IPS-NIHi7 (cell line): Measurements from ENCODE around the gene LINGO1.

Source experiments
- DNase-seq: peaks from one replicate; pipeline ENCODE4 v3.0.0; 2012; ENCODE audit warnings: mixed read lengths; ENCODE audit errors: extremely low spot score

Gene LINGO1

GRCh38 chr15:77632534-77633133 lies at the start of gene LINGO1:
LINGO1 (minus strand) TSS chr15:77632912; CDS start chr15:77632315, 597 bp downstream.
- DNase-seq = peak; percentile 50

DNA sequence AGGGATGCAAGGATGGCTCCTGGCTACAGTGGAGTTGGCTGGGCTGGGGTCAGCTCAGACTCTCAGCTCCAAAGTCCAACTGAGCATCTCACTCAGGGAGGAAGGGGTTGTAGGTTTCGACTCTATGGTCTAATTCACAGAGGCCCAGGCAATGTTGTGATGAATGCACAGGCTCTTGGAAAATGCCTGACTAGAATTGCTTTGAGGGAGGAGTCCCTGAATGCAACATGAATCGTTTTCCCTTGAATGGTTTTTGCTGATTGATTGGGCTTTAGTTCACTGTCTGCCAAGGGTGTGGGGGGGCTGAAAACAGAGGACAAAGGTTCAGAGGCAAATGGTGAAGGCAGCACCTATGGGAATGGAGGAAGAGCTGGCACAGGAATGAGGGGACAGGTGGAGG lies 48.6 kb upstream of the LINGO1 start:
- no peak for DNase-seq

DNA sequence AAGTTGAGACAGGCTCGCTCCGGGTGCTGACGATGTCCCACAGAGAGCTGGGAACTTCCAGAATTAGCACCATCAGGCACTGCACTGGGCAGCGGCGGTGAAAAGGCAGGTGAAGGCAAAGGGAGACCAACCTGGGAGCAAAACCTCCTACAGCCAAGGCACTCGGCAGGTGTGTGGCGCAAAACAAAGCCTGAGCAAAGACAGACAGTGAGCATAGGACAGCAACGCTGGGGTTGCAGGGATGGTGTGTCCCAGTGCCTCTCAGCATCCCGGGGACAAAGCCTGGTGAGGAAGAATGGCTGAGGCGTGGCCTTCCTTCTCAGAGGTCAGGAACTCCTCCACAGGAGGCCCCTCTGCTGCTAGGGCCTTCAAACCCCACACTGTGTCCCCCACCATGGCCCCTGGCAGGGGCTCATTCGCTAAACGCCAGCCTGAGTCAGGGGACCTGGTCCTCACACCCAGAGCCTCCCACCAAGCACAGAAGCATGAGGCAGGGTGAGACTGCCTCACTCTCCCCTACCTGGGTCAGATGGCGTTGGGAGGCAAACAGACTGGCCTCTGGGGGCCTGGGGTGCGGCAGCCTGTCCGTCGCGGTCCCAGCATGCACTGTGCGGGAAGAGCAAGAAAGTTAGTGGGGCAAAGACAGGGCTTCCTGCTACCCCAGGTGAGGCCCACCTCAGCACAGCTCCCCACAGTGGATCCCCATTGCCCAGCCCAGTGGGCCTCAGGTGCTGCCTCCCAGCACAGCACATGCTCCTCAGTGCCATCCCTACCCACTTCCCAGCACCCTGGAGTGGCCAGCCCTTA lies 44.1 kb upstream of the LINGO1 start:
- DNase-seq = no peak

- DNase-seq = no peak
These were observed 43.2 kb upstream of the LINGO1 start for GRCh38 chr15:77675806-77676415.

GRCh38 chr15:77674327-77674726 lies 41.6 kb upstream of the LINGO1 start:
- DNase-seq = no peak

- DNase-seq = no peak
These were observed 41.2 kb upstream of the LINGO1 start for GRCh38 chr15:77673866-77674265.

- DNase-seq = no peak
These were observed 39.4 kb upstream of the LINGO1 start for GRCh38 chr15:77672135-77672534.

DNA sequence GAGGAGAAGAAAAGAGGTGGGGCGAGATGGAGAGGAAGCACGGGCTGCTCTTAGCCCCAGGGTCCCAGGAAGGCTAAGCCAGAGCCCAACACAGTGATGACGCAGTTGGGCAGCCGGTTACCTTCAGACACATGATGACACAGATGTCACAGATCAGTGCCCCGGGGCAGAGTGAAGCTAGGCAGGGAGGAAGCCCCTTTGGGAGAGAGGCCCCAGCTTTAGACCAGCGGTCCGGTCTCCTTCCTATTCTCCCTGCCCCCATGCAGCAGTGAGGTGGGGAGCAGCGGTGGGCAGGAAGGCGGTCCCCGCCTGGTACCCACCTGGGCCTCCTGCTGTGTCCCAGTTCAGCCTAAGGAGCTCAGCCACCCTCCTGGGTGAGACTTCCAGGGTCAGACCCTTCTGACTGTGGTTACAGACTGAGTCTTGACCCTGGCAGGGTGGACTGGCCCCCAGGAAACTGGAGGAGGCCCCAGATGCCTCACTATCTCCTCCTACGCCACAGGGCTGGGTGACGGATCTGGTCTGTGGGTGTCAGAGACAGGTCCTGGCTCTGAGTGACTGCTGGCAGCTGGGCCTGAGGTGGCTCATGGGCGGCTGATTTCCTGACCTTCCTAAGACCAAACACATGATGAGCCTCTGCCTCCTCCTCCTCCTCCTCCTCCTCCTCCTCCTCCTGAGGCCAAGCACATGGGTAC lies 38.8 kb upstream of the LINGO1 start:
- no peak for DNase-seq

- no peak for DNase-seq
These were observed 38.0 kb upstream of the LINGO1 start for GRCh38 chr15:77670558-77671361.

DNA sequence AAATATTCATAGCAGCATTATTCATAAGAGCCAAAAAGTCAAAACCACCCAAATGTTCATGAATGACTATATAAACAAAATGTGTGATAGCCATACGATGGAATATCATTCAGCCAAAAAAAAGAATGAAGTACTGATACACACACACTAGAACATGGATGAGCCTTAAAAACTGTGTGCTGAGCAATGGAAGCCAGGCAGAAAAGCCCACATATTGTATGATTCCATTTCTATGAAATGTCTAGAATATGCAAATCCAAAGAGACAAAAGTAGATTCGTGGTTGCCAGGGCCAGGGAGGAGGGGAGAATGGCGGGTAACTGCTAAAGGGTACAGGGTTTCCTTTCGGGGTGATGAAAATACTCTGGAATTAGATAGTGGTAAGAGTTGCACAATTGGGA lies 37.2 kb upstream of the LINGO1 start:
- DNase-seq = no peak

GRCh38 chr15:77667338-77668234 lies 34.9 kb upstream of the LINGO1 start:
- no peak for DNase-seq

GRCh38 chr15:77666296-77666660 lies 33.6 kb upstream of the LINGO1 start:
- DNase-seq = no peak

GRCh38 chr15:77665530-77666295 lies 33.0 kb upstream of the LINGO1 start:
- no peak for DNase-seq

DNA sequence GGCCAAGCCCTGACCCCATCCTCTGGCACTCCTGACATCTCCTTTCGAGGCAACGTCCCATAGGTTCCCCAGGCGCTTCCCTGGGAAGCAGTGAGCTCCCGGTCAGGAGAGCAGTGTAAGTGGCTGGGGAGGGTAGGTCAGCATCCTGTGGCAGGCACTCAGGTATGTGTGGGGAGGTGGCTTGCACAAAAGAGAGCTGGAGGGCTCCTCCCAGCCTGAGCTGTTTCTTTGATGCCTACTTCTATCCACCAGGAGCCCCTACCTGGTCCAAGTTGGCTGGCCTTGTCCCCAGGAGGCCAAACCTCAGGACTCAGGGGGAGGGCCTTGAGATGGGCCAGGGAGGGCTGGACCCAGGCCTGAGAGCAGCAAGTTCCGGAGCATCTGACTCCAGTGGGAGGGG lies 31.7 kb upstream of the LINGO1 start:
- DNase-seq = no peak

- DNase-seq = no peak
These were observed 30.5 kb upstream of the LINGO1 start for GRCh38 chr15:77663256-77663655.

DNA sequence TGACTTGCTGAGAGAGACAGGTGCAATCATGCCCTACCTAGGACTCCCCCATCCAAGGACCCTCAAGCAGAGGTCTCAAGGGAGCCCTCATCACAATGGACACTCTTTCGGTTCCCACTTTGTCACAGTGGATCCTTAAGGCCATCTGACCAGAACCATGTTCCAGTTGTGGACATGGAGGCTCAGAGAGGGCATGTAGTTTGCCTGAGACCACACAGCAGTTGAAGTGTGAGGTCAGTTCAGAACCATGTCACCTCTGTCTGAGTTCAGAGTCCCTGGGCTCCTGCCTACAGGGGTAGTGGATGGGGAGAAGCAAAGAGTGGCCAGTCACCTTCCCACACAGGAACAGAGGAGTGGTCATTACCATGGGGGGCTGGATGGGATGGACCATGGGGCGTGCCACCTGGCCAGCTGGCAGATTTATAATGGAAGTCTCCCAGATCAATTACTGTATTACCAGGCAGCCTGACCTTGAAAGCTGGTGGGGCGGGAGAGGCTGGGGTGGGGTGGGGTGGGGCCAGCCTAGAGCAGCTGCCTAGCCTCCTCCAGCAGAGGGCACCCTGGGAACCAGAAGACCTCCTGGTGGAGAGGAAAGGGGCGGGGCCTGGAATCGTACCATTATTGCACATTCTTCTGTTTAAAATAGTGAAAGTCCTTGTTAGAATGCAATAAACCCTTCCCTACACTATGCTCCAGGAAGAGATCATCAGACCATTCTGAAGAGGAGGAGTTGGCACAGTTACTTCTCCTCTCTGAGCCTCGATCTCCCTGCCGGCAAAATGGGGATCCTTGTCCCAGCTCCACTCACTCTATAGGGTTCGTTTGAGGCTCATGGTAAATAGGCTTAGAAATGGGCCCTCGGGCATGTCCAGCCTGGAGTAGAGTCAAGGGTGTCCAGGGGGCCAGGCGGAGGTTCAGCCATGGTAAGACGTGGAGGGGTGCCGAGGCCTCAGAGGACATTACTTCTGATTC lies 26.9 kb upstream of the LINGO1 start:
- peak; percentile 92 for DNase-seq

DNA sequence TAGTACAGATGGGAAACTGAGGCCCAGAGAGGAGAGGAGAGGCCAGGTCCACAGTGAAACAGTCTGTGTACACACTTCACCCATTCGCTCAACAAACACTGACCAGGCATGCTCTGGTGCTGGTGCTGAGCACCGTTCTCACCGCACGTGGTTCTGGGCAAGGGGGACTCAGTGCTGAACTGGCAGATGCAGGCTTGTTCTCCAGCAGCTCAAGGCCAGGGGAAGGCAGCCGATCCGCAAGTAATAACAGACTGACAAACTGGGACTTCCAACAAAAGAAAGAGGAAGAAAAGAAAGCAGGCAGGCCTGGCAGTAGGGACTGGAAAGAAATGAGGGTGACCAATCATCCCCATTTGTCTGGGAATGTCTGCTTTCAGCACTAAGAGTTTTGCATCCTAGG lies 25.6 kb upstream of the LINGO1 start:
- DNase-seq = no peak

DNA sequence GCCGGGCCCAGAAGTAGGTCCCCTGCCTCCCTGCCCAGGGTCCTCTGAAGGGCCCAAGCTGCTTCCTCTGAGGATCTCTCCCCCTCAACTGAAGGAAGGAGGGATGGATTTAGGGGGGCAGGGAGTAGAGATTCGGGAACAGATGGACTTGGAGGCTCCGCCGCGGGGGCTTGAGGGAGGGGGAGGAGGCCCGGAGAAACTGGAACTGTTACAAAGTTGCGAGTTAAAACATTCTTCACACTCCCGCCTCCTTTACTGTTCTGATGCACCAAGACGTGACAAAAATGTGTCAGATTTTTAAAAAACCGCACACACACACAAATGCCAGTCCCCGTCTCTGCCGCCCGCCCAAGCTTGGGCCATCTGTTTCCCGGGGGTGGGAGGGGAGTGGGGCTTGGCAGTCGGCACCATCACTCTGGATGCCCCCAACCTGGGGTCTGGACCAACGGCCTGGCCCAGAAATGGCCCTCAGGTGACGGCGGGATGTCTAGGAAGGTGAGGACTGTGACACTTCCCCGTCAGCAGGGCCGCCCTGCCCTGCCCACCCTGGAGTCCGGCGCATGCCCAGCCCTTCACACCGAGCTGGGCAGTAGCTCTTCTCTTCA lies 25.0 kb upstream of the LINGO1 start:
- DNase-seq = no peak
